HL-60/S4 (cell line): Measurements from ENCODE around the gene AHSA1.
"Not testable (repeated sequence)": the region's sequence is repeated elsewhere in the genome, so short reads cannot be mapped to it uniquely, and the experiment has no call there.

ENCODE experiments used
- in situ Hi-C: fragments of 300-500 bp; cut with MboI; formaldehyde crosslinking; loops from 2 replicates; pipeline ENCODE4 v1.14.3; 2022; ENCODE audit warnings: low sequenced_read_pairs

Gene AHSA1

GRCh38 chr14:77457522-77458248 lies at the start of gene AHSA1, which contains the start of gene VIPAS39:
Gene AHSA1, plus strand, starts transcription at chr14:77458093. Its CDS starts 97 bp downstream, at chr14:77458190.
Gene VIPAS39, minus strand, starts transcription at chr14:77457601. Its CDS starts 3,499 bp downstream, at chr14:77454102.
- in situ Hi-C loops: no loop called here

GRCh38 chr14:77409131-77409533 lies 48.8 kb upstream of the AHSA1 start:
- in situ Hi-C loops: no loop called here

GRCh38 chr14:77415403-77416030 lies 42.4 kb upstream of the AHSA1 start:
- in situ Hi-C loops: not testable (repeated sequence)

DNA sequence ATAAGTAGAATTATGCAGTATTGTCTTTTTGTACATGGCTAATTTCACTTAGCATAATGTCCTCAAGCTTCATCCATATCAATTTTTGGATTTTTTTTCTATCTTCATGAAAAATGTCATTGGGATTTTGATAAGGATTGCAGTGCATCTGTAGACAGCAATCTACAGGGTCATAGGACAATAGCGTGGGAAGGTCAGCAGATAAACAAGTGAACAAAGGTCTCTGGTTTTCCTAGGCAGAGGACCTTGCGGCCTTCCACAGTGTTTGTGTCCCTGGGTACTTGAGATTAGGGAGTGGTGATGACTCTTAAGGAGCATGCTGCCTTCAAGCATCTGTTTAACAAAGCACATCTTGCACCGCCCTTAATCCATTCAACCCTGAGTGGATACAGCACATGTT lies 41.8 kb upstream of the AHSA1 start:
- in situ Hi-C loops: not testable (repeated sequence)

GRCh38 chr14:77416836-77417235 lies 41.1 kb upstream of the AHSA1 start:
- in situ Hi-C loops: no loop called here

- in situ Hi-C loops: no loop called here
Observed at GRCh38 chr14:77421201-77421600, 36.7 kb upstream of the AHSA1 start.

DNA sequence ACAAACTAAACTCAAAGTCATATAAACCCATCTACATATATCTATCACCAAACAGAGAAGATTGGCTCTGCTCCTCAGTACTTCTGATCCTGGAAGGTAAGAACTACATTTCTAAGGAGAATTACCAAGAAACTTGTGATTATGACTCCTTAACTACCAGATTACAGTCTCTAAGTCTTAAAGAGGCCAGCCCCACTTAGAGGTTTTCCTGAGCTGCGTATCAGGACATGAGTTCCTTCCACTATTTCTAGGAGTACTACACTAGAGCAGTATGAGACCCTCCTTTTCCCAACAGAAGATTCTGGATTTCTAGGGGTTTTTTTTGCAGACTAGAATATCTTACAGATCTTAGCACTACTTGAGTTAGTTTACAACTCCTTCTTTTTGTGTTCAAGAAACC lies 34.5 kb upstream of the AHSA1 start, which contains the start of gene NOXRED1:
NOXRED1 (minus strand) TSS at position 101 of the 400 bp plus-strand sequence. CDS start 634 bp downstream, outside the sequence.
- in situ Hi-C loops: no loop called here

GRCh38 chr14:77424862-77425261 lies 33.0 kb upstream of the AHSA1 start:
- in situ Hi-C loops: no loop called here

DNA sequence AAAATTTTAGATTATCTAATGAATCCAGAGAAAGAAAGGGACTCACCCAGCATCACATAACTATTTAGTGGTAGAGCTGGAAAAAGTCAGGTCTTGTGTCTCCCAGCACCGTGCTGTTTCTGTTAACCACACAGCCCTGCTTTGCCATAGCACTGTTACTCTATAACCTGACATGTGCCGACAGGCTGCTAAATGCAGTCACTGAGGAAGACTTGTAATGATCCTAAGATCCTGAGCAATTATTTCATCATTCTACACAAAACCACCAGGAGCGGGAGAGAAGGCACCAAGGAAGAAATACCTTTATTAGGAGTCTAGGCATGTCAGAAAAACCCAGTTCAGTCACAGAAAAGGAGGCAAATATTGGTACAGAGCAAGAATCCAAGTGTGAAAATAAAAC lies 31.5 kb upstream of the AHSA1 start:
- in situ Hi-C loops: no loop called here

- in situ Hi-C loops: no loop called here
Observed at GRCh38 chr14:77436042-77436441, 21.9 kb upstream of the AHSA1 start.

GRCh38 chr14:77438596-77438995 lies 19.3 kb upstream of the AHSA1 start:
- in situ Hi-C loops: no loop called here

- in situ Hi-C loops: no loop called here
Observed at GRCh38 chr14:77439861-77440260, 18.0 kb upstream of the AHSA1 start.

- in situ Hi-C loops: no loop called here
Observed at GRCh38 chr14:77442196-77442595, 15.7 kb upstream of the AHSA1 start.

DNA sequence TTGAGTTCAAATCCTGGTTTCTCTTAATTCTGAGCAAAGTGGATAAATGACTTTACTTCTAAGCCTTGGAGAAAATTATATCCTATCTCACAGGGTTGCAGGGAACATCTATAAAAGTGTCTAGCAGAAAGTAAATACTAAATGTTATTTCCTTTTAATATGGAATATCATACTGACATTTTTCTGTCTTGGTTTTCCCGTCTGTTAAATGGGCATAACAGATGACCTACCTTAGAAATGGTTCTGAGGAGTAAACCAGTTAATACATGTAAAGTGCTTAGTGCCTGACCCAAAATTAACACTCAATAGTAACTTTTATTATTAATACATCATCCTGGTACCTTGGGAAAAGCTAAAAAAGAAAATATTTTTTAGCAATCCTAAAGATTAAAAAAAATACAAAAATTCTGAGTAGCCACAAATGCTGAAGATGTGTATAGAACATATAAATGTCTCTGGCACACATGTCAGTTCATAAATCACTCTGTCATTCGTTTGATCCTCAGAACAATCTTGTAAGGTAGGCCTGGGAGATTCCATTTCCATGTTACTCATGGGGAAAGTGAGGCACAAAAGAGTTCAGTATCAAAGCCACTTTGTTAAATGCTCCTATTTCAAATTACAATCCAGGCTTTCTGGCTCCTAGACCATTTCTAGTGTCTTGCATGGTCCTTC lies 1.8 kb upstream of the AHSA1 start:
- in situ Hi-C loops: no loop called here

DNA sequence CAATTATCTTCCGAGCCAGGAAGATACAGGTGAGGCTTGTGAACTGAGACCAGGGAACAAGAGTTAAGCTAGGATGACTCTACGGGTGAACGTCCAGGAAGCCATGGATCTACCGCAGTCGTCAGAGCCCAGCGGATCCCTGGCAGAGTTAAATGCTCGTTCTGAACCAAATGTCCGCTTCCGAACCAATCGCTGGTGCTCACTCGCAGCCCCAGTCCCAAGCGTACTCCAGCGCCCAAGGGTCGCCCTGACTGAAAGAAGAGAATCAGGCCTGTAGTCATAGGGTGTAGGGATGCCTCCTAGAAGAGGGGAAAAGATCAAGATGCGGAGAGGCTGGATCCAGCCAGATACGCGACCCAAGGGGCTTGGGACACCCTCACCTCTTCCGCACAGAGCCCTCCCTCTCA lies 775 bp upstream of the AHSA1 start:
- in situ Hi-C loops: no loop called here

- in situ Hi-C loops: no loop called here
Observed at GRCh38 chr14:77458249-77458950, 507 bp downstream of the AHSA1 start.

DNA sequence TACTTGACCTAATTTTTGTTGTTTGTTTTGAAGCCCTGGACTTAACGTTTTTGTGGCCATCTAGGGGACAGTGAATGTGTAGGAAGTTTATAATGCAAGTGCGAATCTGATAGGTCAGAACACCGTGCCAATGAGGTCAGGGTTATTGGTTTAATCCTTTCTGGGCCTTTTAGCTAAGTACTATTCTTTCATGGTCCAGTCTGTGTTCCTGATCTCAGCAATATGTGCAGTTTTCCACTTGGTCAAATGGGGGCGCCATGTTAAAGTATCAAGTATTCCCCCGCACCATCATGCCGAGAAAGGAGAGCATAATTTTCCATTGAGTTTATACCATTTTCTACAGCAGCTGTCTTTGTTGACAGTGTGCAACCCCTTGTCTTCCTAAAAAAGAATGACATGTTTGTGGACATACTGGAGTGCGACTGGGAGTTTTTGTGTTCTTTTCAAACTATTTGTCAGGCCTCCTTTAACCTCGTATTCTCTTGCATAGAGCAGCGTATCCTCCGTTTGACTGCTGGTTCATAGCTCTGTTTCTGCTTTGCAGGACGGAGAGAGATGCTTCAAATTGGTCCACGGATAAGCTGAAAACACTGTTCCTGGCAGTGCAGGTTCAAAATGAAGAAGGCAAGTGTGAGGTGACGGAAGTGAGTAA lies 1.3 kb downstream of the AHSA1 start:
- in situ Hi-C loops: no loop called here

DNA sequence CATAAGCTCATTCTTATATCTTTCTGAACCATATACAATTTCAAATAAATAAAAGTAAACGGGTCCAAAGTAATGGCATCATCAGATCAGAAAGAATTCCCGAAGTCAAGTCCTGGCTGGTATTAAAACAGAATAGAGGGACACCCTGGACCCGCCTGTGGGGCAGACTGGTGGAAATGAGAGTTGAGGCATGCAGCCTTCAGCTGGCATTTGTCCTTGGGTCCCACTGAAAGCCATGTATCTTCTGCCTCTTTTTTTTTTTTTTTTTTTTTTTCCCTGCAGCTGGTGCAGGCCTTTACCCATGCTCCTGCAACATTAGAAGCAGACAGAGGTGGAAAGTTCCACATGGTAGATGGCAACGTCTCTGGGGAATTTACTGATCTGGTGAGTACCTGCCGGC lies 9.9 kb downstream of the AHSA1 start:
- in situ Hi-C loops: no loop called here

DNA sequence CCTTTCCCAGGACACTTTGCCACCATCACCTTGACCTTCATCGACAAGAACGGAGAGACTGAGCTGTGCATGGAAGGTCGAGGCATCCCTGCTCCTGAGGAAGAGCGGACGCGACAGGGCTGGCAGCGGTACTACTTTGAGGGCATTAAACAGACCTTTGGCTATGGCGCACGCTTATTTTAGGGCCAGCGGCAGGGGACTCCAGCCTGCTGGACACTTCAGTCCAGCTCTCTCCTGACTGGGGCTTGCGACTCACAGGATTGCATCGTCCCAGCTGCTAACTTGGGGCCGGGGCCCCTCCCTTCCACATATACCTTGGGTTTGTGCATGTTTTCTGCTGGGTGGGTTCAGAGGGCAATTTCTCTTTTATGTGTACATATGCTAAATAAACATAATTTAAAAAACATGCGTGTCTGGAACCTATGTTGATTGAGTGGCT lies 11.2 kb downstream of the AHSA1 start:
- in situ Hi-C loops: no loop called here

DNA sequence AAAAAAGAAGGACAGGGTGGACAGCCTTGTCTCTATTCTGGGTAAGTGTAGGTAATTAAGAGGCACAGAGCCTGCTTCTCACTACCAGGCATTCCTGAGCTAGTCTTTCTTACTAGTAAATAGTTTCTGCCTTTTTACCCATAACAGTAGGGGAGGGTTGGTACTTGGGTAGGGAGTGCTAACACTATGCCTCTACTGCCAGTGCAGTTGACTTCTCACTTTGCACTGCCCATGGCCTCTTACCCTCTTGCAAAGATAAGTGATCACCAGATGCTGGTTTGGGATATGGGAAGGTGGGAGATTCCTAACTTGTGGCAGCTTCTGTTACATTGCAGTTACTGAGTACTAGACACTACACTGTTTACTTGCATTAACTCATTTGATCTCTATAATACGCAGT lies 11.6 kb downstream of the AHSA1 start:
- in situ Hi-C loops: no loop called here
